ENCODE data around the gene PRKCQ. TPM values are rescaled to one million over a fixed set of nuclear protein-coding genes. Genes with fewer than 3 reads are reported as not detected.

The PRKCQ gene
- total RNA-seq, 1 experiment from 2014 or later = 0.16 TPM

DNA sequence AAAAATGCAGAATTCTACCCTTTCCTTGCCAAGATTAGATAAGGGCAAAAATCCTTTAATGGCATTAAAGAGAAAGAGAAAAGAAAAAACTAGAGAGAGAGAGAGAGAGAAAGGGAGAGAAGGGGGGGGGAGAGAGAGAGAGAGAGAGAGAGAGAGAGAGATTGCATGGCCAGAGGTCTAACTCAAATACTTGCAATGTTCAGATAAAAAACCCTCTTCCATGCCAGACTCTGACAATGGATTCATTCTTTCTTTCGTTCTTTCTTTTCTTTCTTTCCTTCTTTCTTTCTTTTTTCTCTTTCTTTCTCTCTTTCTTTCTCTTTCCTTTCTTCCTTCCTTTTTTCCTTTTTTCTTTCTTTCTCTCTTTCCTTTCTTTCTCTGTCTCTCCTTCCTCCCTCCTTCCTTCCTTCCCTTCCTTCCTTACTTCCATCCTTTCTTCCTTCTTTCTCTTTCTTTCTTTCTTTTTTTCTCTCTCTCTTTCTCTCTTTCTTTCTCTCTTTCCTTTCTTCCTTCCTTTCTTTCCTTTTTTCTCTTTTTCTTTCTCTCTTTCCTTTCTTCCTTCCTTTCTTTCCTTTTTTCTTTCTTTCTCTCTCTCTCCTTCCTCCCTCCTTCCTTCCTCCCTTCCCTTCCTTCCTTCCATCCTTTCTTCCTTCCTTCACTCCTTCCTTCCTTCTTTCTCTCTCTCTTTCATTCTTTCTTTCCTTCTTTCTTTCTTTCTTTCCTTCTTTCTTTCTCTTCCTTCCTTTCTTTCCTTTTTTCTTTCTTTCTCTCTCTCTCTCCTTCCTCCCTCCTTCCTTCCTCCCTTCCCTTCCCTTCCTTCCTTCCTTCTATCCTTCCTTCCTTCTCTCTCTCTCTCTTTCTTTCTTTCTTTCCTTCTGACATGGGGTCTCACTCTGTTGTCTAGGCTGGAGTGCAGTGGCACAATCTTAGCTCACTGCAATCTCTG is 175.7 kb downstream of the PRKCQ start:
- Histone ChIP-seq H3K27me3 (0 out of 2 replicates have a peak, but pooled peaks cover 3% of the 10 kb centered on the region), H3K36me3 (no peaks in the 10 kb centered on the region), H3K4me3 (no peak overlapping the region), H3K9me3 (no peaks in the 10 kb centered on the region)
- no peak for DNase-seq

DNA sequence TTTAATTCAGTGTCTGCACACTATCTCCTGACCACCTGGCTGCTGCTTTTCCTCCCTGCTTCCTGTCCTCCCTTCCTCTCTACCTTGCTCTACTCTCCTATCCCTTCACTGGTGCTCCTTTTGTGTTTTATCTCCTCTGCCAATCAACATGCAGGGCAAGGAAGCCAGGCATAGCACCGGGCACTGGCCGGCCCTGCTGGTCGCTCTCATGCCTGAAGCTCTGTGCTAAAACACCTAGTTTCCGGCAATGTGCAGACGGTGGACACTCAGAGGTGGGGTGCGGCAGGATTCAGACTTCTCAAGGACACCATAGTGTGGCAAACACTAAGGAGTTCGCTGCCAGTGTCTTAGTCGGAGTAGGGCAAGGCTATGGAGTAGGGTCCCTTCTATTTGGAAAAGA is 177.1 kb downstream of the PRKCQ start:
- Histone ChIP-seq H3K27me3 (0 out of 2 replicates have a peak, but pooled peaks cover 3% of the 10 kb centered on the region), H3K4me3 (no peak overlapping the region), H3K36me3 (no peaks in the 10 kb centered on the region), H3K9me3 (no peaks in the 10 kb centered on the region)
- DNase-seq = no peak

DNA sequence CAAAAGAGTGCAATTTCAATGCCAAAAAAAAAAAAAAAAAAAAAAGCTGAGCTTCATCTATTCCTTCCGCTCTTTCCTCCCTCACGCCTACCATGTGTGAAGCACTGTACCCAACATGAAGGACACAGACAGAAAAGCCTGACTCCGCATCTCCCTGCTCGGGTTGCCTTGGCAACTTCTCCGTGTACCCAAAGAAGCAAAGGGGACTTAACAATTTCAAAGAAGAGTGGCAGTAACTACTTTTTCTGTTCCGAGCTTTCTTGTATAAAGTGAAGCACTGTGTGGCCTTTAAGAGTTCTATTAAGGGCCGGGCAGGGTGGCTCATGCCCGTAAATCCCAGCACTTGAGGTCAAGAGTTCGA is 177.7 kb downstream of the PRKCQ start:
- Histone ChIP-seq H3K9me3 (no peaks in the 10 kb centered on the region), H3K27me3 (0 out of 2 replicates have a peak, but pooled peaks cover 3% of the 10 kb centered on the region), H3K36me3 (no peaks in the 10 kb centered on the region), H3K4me3 (no peak overlapping the region)
- DNase-seq = no peak

DNA sequence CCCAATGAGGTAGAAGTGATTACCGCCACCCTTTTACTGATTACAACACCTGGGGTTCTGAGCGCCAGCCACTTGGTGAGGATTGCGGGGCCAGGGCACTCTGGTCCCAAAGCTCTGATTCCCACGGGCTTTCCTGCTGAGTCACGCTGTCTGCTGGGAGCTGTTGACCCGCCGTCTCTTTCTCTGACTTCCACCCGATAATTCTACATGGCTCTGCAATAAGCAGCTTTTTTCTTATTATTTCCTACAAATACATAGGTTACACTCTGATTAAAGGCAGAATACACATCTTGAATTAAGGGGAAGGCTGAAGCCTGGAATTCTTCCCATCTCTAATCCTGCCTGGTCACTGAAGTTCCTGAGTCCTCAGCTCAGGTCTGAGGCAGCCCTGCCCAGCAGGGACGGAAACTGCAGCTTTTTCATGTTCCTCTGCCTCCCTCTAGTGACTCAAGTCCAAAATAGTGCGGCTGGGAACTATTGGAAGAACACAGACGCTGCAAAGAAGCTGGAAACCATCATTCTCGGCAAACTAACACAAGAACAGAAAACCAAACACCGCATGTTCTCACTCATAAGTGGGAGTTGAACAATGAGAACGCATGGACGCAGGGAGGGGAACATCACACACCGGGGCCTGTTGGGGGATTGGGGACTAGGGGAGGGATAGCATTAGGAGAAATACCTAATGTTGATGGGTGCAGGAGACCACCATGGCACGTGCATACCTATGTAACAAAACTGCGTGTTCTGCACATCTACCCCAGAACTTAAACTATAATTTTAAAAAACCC is 178.3 kb downstream of the PRKCQ start:
- H3K4me3 ChIP-seq = peak overlapping the region; percentile 33
- peak; percentile 71 for DNase-seq
- 0 out of 2 replicates have a peak, but pooled peaks cover 3% of the 10 kb centered on the region for H3K27me3 ChIP-seq
- H3K9me3 ChIP-seq = no peaks in the 10 kb centered on the region
- no peaks in the 10 kb centered on the region for H3K36me3 ChIP-seq

DNA sequence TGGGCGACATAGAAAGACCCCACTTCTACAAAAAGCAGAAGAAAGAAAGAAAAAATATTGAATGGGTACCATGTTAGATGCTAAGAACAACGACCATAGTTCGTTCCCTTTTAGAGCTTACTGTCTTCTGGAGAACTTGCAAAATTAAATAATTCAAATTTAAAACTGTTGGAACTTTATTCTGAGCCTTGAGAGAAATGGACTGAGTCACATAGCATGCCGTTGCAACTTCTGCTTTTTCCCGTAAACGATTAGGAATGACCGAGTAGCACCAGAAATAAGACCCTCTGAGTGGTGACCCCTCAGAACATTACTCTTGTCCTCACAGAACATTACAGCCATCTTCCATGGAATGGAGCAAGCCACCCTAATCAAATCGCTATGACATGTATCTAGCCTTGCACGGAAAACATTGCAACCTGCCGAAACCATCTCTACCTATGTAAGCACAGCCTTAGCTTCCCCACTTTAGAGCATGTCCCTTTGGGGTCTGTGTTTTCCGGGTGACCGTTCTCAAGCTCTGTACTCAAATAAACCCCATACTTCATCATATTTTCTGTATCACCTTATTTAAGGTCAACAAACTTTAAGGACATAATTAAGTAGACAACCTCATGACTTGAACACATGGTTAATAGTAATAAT is 179.1 kb downstream of the PRKCQ start:
- Histone ChIP-seq H3K36me3 (no peaks in the 10 kb centered on the region), H3K4me3 (no peak overlapping the region), H3K9me3 (no peaks in the 10 kb centered on the region), H3K27me3 (0 out of 2 replicates have a peak, but pooled peaks cover 3% of the 10 kb centered on the region)
- DNase-seq = no peak

DNA sequence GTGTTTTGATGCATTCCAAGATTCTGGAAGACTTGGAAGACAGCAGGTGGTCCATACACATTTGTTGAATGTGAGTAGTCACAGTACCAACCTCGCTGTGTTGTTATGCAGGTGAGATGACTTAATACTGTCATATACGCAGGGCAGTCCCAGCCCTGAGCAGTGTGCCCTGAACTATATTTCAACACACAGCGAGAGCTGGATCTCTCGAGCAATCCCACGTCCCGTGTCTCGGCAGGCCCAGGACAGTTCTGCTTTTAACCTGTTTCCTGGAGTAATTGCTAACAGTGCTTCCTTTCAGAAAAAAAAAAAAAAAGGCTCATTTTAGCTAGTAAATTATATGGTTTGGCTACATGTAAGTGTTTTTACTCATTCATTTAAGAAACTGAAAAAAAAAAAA is 179.7 kb downstream of the PRKCQ start:
- no peak for DNase-seq
- H3K9me3 ChIP-seq = no peaks in the 10 kb centered on the region
- H3K27me3 ChIP-seq = 0 out of 2 replicates have a peak, but pooled peaks cover 3% of the 10 kb centered on the region
- H3K4me3 ChIP-seq = no peak overlapping the region
- no peaks in the 10 kb centered on the region for H3K36me3 ChIP-seq

DNA sequence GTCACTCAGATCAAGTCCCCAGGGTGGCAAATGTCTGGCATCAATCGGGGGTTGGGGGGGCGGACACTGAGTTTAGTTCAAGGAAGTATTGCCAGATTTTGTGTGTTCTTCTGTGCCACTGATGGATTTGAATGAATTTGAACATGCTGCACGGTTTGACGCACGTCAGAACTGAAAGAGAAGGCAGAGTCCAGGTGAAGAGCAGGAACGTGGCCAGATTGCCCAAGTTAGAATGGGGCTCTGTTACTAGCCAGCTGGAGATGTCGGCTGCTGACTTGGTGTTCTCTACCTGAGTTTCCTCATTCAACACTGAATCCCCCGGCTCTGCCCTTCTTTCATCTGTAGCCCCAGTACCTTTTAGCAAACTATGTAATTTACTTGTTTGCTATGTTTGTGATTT is 180.2 kb downstream of the PRKCQ start:
- Histone ChIP-seq H3K27me3 (0 out of 2 replicates have a peak, but pooled peaks cover 3% of the 10 kb centered on the region), H3K9me3 (no peaks in the 10 kb centered on the region), H3K36me3 (no peaks in the 10 kb centered on the region), H3K4me3 (no peak overlapping the region)
- no peak for DNase-seq

DNA sequence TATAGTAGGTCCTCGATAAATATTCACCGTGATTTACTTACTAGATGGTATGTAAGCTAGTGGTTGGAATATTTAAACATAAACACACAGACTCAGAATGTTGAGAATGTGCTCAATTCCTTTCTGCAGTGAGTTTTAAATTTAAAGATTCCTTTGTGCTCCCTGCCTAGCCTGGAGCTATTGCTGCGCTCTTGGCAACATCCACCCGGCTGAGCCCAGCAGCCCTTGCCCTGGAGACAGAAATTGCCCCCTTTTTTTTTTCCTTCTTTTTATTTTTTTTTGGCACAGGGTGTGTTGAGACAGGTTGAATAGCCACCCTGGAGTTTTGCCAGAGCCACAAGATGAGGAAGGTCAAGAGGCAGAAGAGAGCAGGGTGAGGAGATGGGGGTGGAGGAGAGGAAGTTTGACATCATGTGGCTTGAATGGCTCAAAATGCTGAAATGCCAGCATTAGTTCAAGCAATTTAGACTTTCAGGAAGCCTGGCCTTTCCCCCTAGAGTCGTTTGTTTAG is 180.8 kb downstream of the PRKCQ start:
- no peaks in the 10 kb centered on the region for H3K36me3 ChIP-seq
- no peaks in the 10 kb centered on the region for H3K9me3 ChIP-seq
- peak; percentile 2 for DNase-seq
- H3K4me3 ChIP-seq = no peak overlapping the region
- H3K27me3 ChIP-seq = 0 out of 2 replicates have a peak, but pooled peaks cover 3% of the 10 kb centered on the region

DNA sequence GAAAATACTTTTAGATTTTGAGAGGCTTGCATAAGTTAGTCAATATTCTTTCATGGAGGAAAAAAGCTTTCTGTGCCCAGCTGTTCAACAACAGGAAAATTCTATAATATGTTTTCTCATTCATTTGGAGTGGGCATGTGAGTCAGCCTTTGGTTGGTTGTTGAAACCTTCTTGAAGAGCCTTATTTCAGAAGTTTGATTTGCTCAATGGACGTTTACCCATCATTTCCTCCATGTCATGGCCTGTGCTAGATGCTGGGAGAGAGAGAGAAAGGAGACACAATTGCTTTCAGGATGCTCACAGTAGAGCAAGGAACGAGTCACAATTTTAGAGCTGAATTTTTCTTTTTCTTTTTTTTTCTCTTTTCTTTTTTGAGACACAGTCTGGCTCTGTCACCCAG is 181.7 kb downstream of the PRKCQ start:
- no peaks in the 10 kb centered on the region for H3K9me3 ChIP-seq
- no peaks in the 10 kb centered on the region for H3K27me3 ChIP-seq
- no peaks in the 10 kb centered on the region for H3K36me3 ChIP-seq
- no peak for DNase-seq
- H3K4me3 ChIP-seq = no peak overlapping the region

DNA sequence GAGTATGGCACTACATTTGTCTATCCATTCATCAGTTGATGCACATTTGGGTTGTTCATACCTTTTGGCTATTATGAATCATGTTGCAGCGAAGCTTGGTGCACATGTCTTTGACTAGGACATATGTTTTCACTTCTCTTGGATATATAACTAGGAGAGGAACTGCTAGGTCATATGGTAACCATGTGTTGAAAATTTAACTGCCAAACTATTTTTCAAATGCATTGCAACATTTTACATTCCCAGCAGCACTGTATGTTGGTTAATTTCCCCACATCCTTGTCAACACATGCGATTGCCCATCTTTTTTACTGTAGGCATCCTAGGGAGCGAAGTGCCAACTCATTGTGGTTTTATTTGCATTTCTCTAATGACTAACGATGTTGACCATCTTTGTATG is 183.4 kb downstream of the PRKCQ start:
- Histone ChIP-seq H3K4me3 (no peak overlapping the region), H3K27me3 (no peaks in the 10 kb centered on the region), H3K9me3 (no peaks in the 10 kb centered on the region), H3K36me3 (no peaks in the 10 kb centered on the region)
- no peak for DNase-seq

DNA sequence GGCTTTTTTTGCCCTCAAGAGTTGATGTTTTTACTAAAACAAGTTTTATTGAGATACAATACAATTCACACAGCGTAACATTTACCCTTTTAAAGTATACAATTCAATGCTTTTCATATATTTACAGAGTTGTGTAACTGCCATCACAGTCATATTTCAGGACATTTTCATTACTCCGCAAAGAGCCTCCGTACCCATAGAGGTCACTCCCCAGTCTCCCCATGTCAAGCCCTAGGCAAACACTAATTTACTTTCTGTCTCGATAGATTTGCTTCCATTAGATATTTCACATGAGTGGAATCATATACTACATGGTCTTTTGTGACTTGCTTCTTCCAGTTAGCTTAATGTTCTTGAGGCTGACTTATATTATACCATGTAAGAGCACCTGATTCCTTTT is 183.8 kb downstream of the PRKCQ start:
- DNase-seq = no peak
- Histone ChIP-seq H3K9me3 (no peaks in the 10 kb centered on the region), H3K36me3 (no peaks in the 10 kb centered on the region), H3K4me3 (no peak overlapping the region), H3K27me3 (no peaks in the 10 kb centered on the region)

DNA sequence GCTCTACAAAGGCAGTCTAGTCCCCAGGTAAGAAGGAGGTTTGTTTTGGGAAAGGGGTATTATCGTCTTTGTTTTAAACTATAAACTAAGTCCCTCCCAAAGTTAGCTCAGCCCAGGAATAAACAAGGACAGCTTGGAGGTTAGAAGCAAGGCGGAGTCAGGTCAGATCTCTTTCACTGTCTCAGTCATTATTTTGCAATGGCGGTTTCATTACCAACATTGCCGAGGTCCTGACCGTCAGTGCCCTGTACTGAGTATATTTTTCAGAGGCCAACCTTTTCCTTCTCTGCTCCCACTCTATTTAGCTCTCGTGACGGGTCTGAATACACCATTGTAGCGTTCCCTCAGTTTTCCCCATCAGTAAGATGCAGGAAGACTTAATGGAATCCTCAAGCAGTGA is 184.5 kb downstream of the PRKCQ start:
- Histone ChIP-seq H3K27me3 (no peaks in the 10 kb centered on the region), H3K36me3 (no peaks in the 10 kb centered on the region), H3K4me3 (no peak overlapping the region), H3K9me3 (no peaks in the 10 kb centered on the region)
- DNase-seq = no peak

DNA sequence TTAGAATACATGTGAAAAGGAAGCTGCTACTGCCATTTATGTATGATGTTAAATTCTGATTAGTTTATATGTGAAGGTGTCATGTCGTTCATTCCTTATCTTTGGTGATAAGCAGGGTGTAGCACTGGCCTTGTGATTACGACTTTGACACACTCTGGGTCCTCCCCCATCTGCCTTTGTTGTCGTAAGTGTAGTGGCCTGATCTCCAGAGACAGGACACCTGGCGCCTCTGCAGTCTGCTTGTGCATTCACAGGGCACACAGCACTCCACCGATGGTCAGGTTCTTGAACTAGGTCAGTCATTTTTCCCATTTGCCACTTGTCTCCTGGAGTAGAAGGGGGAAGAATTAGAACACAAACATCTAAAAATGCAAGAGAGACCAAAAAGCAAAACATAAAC is 186.0 kb downstream of the PRKCQ start:
- H3K27me3 ChIP-seq = no peaks in the 10 kb centered on the region
- no peak for DNase-seq

DNA sequence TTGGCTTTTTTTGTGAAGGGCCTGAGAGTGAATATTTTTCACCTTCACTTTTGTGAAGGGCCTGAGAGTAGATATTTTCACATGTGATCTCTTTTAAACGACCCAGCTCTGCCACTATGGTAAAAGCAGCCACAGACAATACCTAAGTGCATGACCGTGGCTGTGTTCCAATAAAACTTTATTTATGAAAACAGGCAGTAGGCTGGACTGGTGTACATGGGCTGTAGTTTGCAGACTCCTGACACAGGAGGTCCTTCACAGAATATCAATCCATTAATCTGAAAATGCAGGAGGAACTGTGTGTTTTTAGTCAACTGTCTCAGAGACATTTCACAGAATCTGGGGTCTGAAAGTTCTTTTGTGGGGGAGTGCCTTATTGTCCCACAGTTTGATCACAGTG is 186.9 kb downstream of the PRKCQ start:
- DNase-seq = no peak
- Histone ChIP-seq H3K4me3 (no peak overlapping the region), H3K27me3 (no peaks in the 10 kb centered on the region), H3K36me3 (no peaks in the 10 kb centered on the region), H3K9me3 (no peaks in the 10 kb centered on the region)

More for the DNA sequence above, 186.0 kb downstream of the PRKCQ start:
- Histone ChIP-seq H3K36me3 (no peaks in the 10 kb centered on the region), H3K4me3 (no peak overlapping the region), H3K9me3 (no peaks in the 10 kb centered on the region)

DNA sequence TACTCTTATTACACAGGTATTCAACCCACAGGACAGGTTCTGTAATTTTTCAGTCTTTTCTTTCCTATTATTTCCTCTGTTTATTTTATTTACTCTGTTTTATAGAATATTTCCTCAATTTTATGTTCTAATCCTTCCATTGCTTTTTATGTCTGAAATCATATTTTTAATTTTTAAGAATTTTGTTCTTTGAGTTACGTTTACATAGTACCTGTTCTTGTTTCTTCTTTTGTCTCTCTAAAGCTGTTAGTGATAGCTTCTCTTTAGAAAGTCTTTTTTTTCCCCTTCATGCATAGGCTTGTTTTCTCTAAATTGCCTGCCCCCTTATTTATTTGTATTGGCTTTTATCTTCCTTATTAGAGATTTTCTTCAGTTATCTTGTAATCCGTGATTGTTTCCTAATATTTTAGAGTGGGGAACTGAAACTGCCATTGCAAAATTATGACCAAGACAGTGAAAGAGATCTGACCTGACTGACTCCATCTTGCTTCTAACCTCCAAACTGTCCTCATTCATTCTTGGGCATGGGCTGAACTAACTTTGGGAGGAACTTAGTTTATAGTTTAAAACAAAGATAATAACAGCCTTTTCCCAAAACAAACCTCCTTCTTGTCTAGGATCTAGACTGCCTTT is 189.7 kb downstream of the PRKCQ start:
- H3K27me3 ChIP-seq = no peaks in the 10 kb centered on the region
- no peak overlapping the region for H3K4me3 ChIP-seq
- no peak for DNase-seq
- H3K36me3 ChIP-seq = no peaks in the 10 kb centered on the region
- no peaks in the 10 kb centered on the region for H3K9me3 ChIP-seq

DNA sequence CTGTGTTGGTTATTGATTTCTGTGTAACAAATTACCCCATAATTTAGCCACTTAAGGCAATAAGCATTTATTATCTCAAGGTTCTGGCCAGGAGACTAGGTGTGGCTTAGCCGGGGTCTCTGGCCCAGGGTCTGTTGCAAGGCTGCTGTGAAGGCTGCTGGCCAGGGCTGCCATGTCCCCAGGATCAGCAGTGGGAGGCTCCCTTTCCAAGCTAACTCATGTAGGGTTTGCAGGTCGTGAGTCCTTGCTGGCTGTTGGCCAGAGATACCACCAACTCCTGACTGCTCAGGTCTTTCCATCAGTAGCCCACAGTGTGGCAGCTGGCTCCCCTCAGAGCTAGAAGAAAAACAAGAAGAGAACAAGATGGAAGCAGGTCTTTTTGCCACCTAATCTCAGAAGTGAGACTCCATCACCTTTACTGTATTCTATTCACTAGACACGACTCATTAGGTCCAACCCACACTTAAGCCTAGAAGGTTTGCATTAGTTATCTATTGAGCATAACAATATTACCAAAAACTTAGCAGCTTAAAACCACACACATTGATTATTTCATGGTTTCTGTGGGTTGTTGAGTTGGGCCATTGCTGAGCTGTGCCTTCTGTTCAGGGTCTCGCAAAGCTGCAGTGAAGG is 191.7 kb downstream of the PRKCQ start:
- H3K27me3 ChIP-seq = no peaks in the 10 kb centered on the region
- no peak overlapping the region for H3K4me3 ChIP-seq
- no peaks in the 10 kb centered on the region for H3K36me3 ChIP-seq
- no peaks in the 10 kb centered on the region for H3K9me3 ChIP-seq
- no peak for DNase-seq

Measured in MG63 (cell line).